ENCODE data around the gene MED27. TPM values are rescaled to one million over a fixed set of nuclear protein-coding genes. Genes with fewer than 3 reads are reported as not detected.
"Not testable (repeated sequence)": the region's sequence is repeated elsewhere in the genome, so short reads cannot be mapped to it uniquely, and the experiment has no call there.

Gene MED27
- total RNA-seq, 1 donor from 2014 or later = 10.5 TPM

GRCh38 chr9:132066057-132066456 lies 13.6 kb downstream of the MED27 start:
- Histone ChIP-seq H3K4me3 (ENCODE audit: low read depth, low read length) (no peak overlapping the region), H3K27me3 (ENCODE audit: control insufficient read depth, insufficient read depth, low read length) (no peaks in the 10 kb centered on the region), H3K36me3 (ENCODE audit: control insufficient read depth, insufficient read depth, low read length) (no peaks in the 10 kb centered on the region)
- DNase-seq (ENCODE audit: low read depth) (no peak), FAIRE-seq (peak; percentile 62)
- TF ChIP-seq CTCF (IDR thresholded peaks at IDR 0.05; ENCODE audit: insufficient read depth, low read length, severe bottlenecking) = no peak

- no peak for FAIRE-seq
- Histone ChIP-seq H3K36me3 (ENCODE audit: control insufficient read depth, insufficient read depth, low read length) (no peaks in the 10 kb centered on the region), H3K27me3 (ENCODE audit: control insufficient read depth, insufficient read depth, low read length) (no peaks in the 10 kb centered on the region), H3K4me3 (ENCODE audit: low read depth, low read length) (no peak overlapping the region)
- no peak for DNase-seq (ENCODE audit: low read depth)
- TF ChIP-seq CTCF (IDR thresholded peaks at IDR 0.05; ENCODE audit: insufficient read depth, low read length, severe bottlenecking) = no peak
Observed at GRCh38 chr9:132063281-132063680, 16.4 kb downstream of the MED27 start.

- no peaks in the 10 kb centered on the region for H3K27me3 ChIP-seq (ENCODE audit: control insufficient read depth, insufficient read depth, low read length)
- H3K36me3 ChIP-seq (ENCODE audit: control insufficient read depth, insufficient read depth, low read length) = no peaks in the 10 kb centered on the region
- FAIRE-seq = peak; percentile 64
- DNase-seq (ENCODE audit: low read depth) = no peak
- no peak overlapping the region for H3K4me3 ChIP-seq (ENCODE audit: low read depth, low read length)
- TF ChIP-seq CTCF (IDR thresholded peaks at IDR 0.05; ENCODE audit: insufficient read depth, low read length, severe bottlenecking) = no peak
Observed at GRCh38 chr9:132062806-132063205, 16.9 kb downstream of the MED27 start.

GRCh38 chr9:132061526-132061925 lies 18.1 kb downstream of the MED27 start:
- DNase-seq (ENCODE audit: low read depth) = no peak
- TF ChIP-seq CTCF (IDR thresholded peaks at IDR 0.05; ENCODE audit: insufficient read depth, low read length, severe bottlenecking) = no peak
- Histone ChIP-seq H3K27me3 (ENCODE audit: control insufficient read depth, insufficient read depth, low read length) (no peaks in the 10 kb centered on the region), H3K36me3 (ENCODE audit: control insufficient read depth, insufficient read depth, low read length) (no peaks in the 10 kb centered on the region), H3K4me3 (ENCODE audit: low read depth, low read length) (no peak overlapping the region)
- FAIRE-seq = no peak

- no peaks in the 10 kb centered on the region for H3K27me3 ChIP-seq (ENCODE audit: control insufficient read depth, insufficient read depth, low read length)
- no peak for FAIRE-seq
- no peak for TF ChIP-seq CTCF (IDR thresholded peaks at IDR 0.05; ENCODE audit: insufficient read depth, low read length, severe bottlenecking)
Observed at GRCh38 chr9:132059361-132059760, 20.3 kb downstream of the MED27 start.

GRCh38 chr9:132058226-132058625 lies 21.4 kb downstream of the MED27 start:
- DNase-seq (ENCODE audit: low read depth); FAIRE-seq; H3K36me3 ChIP-seq (ENCODE audit: control insufficient read depth, insufficient read depth, low read length); H3K4me3 ChIP-seq (ENCODE audit: low read depth, low read length); H3K27me3 ChIP-seq (ENCODE audit: control insufficient read depth, insufficient read depth, low read length): not testable (repeated sequence)

More at GRCh38 chr9:132059361-132059760, 20.3 kb downstream of the MED27 start:
- Histone ChIP-seq H3K36me3 (ENCODE audit: control insufficient read depth, insufficient read depth, low read length) (no peaks in the 10 kb centered on the region), H3K4me3 (ENCODE audit: low read depth, low read length) (no peak overlapping the region)
- DNase-seq (ENCODE audit: low read depth) = no peak
